Erythroblast (primary cell): Measurements from ENCODE around the gene TNFSF8.

Experiments used
- GATA1 ChIP-seq: IDR thresholded peaks from 2 replicates; pipeline ENCODE4 v1.6.1; 2011; ENCODE audit warnings: low read depth, mild to moderate bottlenecking, control low read depth, low read length, moderate library complexity
- POLR2A ChIP-seq: IDR thresholded peaks from 2 replicates; pipeline ENCODE4 v1.6.1; 2011; ENCODE audit warnings: mild to moderate bottlenecking, low read length

DNA sequence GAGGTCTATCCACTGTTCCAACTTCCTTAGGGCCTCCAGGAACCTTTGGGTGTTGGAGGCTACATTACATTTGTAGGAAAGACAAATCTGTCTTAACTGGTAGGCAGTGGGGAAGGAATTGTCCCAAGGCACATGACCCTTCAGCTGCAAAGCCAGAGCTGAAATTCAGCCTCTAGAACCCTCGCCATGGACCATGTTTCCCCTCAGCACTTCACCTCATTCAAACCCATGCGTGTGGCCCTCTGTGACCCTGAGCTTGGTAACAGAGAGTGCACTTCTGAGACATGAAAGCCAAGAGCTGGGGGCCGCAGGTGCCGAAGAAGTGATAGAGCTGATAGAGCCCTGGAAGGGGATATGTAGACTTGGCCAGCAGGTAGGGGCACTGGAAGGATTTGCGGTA is 17.2 kb downstream of the TNFSF8 start:
- no peak for TF ChIP-seq POLR2A
- TF ChIP-seq GATA1, result no peak
